ENCODE data around the gene WNT10A.
"Not testable (repeated sequence)": the region's sequence is repeated elsewhere in the genome, so short reads cannot be mapped to it uniquely, and the experiment has no call there.

WNT10A gene

GRCh38 chr2:218880102-218880858, at the start of gene WNT10A:
Gene WNT10A, plus strand, starts transcription at chr2:218880852. Its CDS starts 144 bp downstream, at chr2:218880996.
- Mint-ChIP-seq H3K36me3 (ENCODE audit: low read depth) (peaks cover 2% of the 10 kb centered on the region), H3K27ac (peak within 1 kb of the TSS; percentile 68), H3K27me3 (peaks cover 36% of the 10 kb centered on the region), H3K4me1 (peaks cover 49% of the 10 kb centered on the region), H3K9me3 (no peaks in the 10 kb centered on the region), H3K4me3 (peak within 1 kb of the TSS; percentile 69)
- DNase-seq (peak; percentile 71), ATAC-seq (peak; percentile 55)

GRCh38 chr2:218831378-218831990, 49.2 kb upstream of the WNT10A start, which contains the start of gene PRKAG3:
Gene PRKAG3, minus strand, starts transcription at chr2:218831803.
- DNase-seq (no peak), ATAC-seq (no peak)
- Mint-ChIP-seq H3K9me3 (no peaks in the 10 kb centered on the region), H3K4me3 (no peak within 1 kb of the TSS), H3K36me3 (ENCODE audit: low read depth) (no peaks in the 10 kb centered on the region), H3K27me3 (peaks cover 34% of the 10 kb centered on the region), H3K27ac (no peak within 1 kb of the TSS), H3K4me1 (no peaks in the 10 kb centered on the region)

GRCh38 chr2:218832081-218832480, 48.6 kb upstream of the WNT10A start:
- Mint-ChIP-seq H3K36me3 (ENCODE audit: low read depth) (no peaks in the 10 kb centered on the region), H3K27ac (no peak overlapping the region), H3K4me3 (no peak overlapping the region), H3K9me3 (no peaks in the 10 kb centered on the region), H3K4me1 (no peaks in the 10 kb centered on the region), H3K27me3 (peaks cover 37% of the 10 kb centered on the region)
- ATAC-seq: no peak
- no peak for DNase-seq

DNA sequence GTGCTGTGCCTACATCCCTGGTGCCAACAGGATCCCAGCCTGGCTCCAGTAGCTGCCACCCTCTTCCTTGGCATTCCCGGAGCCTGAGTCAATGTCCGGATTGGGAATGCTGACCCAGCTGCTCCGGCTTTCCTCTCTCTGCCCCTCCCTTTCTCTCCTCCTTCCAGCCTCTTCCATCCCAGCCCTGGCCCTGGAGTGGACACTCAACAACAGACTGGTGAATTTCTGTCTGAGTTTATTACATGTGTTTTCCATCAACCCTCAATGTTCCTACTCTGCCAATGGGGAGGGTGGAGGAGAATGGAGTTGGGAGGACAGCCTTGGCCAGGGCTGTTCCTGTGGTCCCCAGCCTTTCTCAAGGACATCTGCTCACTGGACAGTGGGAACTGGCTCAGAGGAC, 48.1 kb upstream of the WNT10A start:
- Mint-ChIP-seq H3K4me1 (no peaks in the 10 kb centered on the region), H3K9me3 (peaks cover 2% of the 10 kb centered on the region), H3K27me3 (peaks cover 37% of the 10 kb centered on the region), H3K36me3 (ENCODE audit: low read depth) (no peaks in the 10 kb centered on the region), H3K4me3 (no peak overlapping the region), H3K27ac (no peak overlapping the region)
- no peak for DNase-seq
- no peak for ATAC-seq

DNA sequence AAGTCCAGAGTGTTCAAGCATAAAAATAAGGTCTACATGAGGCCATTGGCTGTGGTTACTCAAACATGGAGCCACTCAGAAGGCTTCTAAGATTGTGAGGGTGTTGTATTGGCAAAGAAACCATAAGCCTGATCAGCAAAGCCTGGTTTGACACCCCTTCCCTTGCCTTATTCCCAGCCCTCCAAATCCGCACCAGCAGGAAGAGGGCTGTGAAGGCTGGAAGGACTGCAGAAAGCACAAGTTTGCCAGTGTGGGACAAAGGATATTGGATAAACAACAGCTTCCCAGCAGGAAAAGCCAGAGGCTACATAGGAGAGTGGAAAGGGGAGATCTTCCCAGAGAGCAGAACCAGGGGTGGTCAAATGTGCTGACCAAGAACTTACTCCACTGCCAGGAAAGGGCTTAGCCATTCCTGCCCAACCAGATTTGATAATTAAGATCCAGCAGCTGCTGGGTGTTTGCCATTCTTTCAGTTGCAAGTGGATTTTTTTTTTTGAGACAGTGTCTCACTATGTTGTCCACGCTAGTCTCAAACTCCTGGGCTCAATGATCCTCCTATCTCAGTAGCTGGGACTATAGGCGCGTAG, 47.5 kb upstream of the WNT10A start:
- Mint-ChIP-seq H3K36me3 (ENCODE audit: low read depth) (no peaks in the 10 kb centered on the region), H3K27ac (no peak overlapping the region), H3K27me3 (peaks cover 38% of the 10 kb centered on the region), H3K4me1 (no peaks in the 10 kb centered on the region), H3K9me3 (peaks cover 8% of the 10 kb centered on the region), H3K4me3 (no peak overlapping the region)
- DNase-seq (no peak), ATAC-seq (no peak)

DNA sequence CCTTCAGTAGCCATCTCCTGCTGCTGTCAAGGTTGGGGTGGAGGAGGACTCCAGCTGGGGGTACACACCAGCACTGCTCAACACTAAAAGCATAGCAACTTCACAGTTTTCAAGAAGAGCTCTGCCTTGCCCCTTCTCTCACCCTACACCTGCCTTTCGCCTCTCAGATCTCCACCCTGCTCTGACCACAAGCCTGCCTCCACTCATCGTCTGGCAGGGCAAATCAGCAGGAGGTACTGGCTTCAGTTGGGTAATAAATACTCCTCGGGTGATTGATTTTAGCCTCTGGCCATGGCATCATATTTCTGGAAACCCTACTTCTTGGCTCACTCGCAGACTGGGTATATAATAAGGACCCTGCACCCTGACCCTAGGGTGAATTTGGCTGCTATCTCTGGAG, 46.0 kb upstream of the WNT10A start:
- ATAC-seq (no peak), DNase-seq (no peak)
- Mint-ChIP-seq H3K4me3 (no peak overlapping the region), H3K4me1 (no peaks in the 10 kb centered on the region), H3K27me3 (peaks cover 46% of the 10 kb centered on the region), H3K36me3 (ENCODE audit: low read depth) (no peaks in the 10 kb centered on the region), H3K27ac (no peak overlapping the region), H3K9me3 (peaks cover 9% of the 10 kb centered on the region)

GRCh38 chr2:218837495-218837894, 43.2 kb upstream of the WNT10A start:
- H3K27ac Mint-ChIP-seq: no peak overlapping the region
- peaks cover 9% of the 10 kb centered on the region for H3K9me3 Mint-ChIP-seq
- DNase-seq: no peak
- ATAC-seq: no peak
- H3K4me1 Mint-ChIP-seq: no peaks in the 10 kb centered on the region
- H3K4me3 Mint-ChIP-seq: no peak overlapping the region
- H3K36me3 Mint-ChIP-seq (ENCODE audit: low read depth): no peaks in the 10 kb centered on the region
- H3K27me3 Mint-ChIP-seq: peaks cover 39% of the 10 kb centered on the region

DNA sequence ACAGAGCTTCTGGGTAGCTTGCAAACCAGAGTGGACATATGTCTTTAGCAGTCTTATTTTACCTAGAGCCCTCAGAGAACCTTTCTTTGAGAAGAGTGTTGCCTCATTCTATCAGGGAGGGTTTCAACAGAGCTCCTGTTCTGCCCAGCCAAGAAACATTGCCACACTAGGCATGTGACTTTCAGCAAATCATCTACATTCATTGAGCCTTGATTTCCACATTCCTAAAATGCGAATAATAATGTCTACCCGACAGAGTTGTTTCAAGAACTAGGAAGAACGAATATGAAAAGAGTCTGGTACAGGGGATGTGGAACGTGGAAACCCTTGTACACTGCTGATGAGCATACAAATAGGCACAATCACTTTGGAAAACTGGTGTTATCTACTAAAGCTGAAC, 41.2 kb upstream of the WNT10A start:
- Mint-ChIP-seq H3K27me3 (peaks cover 35% of the 10 kb centered on the region), H3K9me3 (peaks cover 9% of the 10 kb centered on the region), H3K36me3 (ENCODE audit: low read depth) (no peaks in the 10 kb centered on the region), H3K27ac (no peak overlapping the region), H3K4me3 (no peak overlapping the region), H3K4me1 (no peaks in the 10 kb centered on the region)
- ATAC-seq: no peak
- DNase-seq: no peak

GRCh38 chr2:218839888-218840287, 40.8 kb upstream of the WNT10A start:
- Mint-ChIP-seq H3K36me3 (ENCODE audit: low read depth) (no peaks in the 10 kb centered on the region), H3K27me3 (peaks cover 34% of the 10 kb centered on the region), H3K4me1 (no peaks in the 10 kb centered on the region), H3K9me3 (peaks cover 9% of the 10 kb centered on the region), H3K4me3 (no peak overlapping the region), H3K27ac (no peak overlapping the region)
- no peak for DNase-seq
- ATAC-seq: no peak

DNA sequence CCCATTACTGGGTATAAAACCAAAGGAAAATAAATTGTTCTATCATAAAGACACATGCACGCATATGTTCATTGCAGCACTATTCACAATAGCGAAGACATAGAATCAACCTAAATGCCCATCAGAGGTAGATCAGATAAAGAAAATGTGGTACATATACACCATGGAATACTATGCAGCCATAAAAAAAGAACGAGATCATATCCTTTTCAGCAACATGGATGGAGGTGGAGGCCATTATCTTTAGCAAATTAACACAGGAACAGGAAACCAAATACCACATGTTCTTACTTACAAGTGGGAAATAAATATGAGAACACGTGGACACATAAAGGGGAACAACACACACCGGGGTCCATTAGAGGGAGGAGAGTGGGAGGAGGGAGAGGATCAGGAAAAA, 36.3 kb upstream of the WNT10A start:
- H3K27me3 Mint-ChIP-seq: peaks cover 18% of the 10 kb centered on the region
- H3K36me3 Mint-ChIP-seq (ENCODE audit: low read depth); H3K9me3 Mint-ChIP-seq; H3K27ac Mint-ChIP-seq; ATAC-seq; DNase-seq; H3K4me1 Mint-ChIP-seq; H3K4me3 Mint-ChIP-seq: not testable (repeated sequence)

- ATAC-seq; H3K27ac Mint-ChIP-seq; DNase-seq; H3K4me3 Mint-ChIP-seq; H3K4me1 Mint-ChIP-seq; H3K36me3 Mint-ChIP-seq (ENCODE audit: low read depth); H3K9me3 Mint-ChIP-seq: not testable (repeated sequence)
- peaks cover 19% of the 10 kb centered on the region for H3K27me3 Mint-ChIP-seq
These were observed 33.7 kb upstream of the WNT10A start for GRCh38 chr2:218846963-218847362.

- Mint-ChIP-seq H3K27ac (no peak overlapping the region), H3K4me1 (peaks cover 2% of the 10 kb centered on the region), H3K27me3 (peaks cover 33% of the 10 kb centered on the region)
These were observed 30.9 kb upstream of the WNT10A start for GRCh38 chr2:218849721-218850120.

DNA sequence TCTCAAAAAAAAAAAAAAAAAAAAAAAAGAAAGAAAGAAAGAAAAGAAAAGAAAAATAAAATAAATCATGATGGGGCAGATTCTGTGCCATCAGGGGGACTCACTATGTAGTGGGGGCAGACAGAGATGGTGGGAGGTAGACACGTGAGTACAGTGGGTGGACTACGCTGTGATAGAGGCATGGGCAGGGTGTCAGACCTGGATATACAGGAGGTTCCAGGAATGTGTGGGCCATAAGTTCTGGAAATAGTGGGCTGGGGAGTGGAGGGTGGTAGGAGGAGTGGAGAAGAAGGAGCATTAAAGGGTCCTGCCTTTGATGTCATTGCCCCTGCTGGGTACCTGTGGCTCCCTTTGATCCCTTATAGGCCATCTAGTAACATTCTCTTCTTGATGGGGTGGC, 29.9 kb upstream of the WNT10A start:
- ATAC-seq (no peak), DNase-seq (no peak)
- Mint-ChIP-seq H3K27ac (peak overlapping the region; percentile 49), H3K27me3 (peaks cover 42% of the 10 kb centered on the region), H3K9me3 (no peaks in the 10 kb centered on the region), H3K4me3 (no peak overlapping the region), H3K4me1 (peaks cover 2% of the 10 kb centered on the region), H3K36me3 (ENCODE audit: low read depth) (no peaks in the 10 kb centered on the region)

More at GRCh38 chr2:218849721-218850120, 30.9 kb upstream of the WNT10A start:
- no peaks in the 10 kb centered on the region for H3K9me3 Mint-ChIP-seq
- H3K36me3 Mint-ChIP-seq (ENCODE audit: low read depth): no peaks in the 10 kb centered on the region
- H3K4me3 Mint-ChIP-seq: no peak overlapping the region
- ATAC-seq (no peak), DNase-seq (no peak)

DNA sequence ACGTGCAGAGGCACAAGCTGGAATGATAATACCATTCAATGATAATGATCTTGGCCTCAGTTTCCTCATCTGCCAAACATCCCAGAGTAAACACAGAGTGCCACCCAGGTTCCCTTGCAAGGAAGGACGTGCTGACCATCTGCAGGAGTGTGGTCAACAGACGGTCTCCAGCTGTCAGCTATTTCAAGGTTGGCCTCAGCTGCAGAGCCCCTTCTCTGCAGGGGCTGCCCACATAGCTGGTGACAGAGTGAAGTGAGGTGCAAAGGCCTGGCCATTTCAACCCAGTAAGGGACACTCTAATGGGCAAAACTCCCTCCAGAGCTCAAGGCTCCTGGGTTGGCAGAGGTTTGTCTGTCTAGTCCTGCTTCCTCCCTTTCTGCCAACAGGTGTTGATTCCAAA, 29.4 kb upstream of the WNT10A start:
- ATAC-seq: no peak
- Mint-ChIP-seq H3K4me3 (no peak overlapping the region), H3K27ac (no peak overlapping the region)

More for the DNA sequence above, 29.4 kb upstream of the WNT10A start:
- DNase-seq: no peak
- Mint-ChIP-seq H3K36me3 (ENCODE audit: low read depth) (no peaks in the 10 kb centered on the region), H3K4me1 (peaks cover 3% of the 10 kb centered on the region), H3K9me3 (no peaks in the 10 kb centered on the region), H3K27me3 (peaks cover 47% of the 10 kb centered on the region)

Data from activated naive CD8-positive, alpha-beta T cell treated with anti-CD3 and anti-CD28 coated beads, Interleukin-2, amount 50 U/mL, for 24 hours (primary cell).